ENCODE measurements around the gene PTPRCAP. TPM values are rescaled to one million over a fixed set of nuclear protein-coding genes. Genes with fewer than 3 reads are reported as not detected.
A peak's percentile ranks its signal among the peaks of the same experiment; 100 is the strongest.

PTPRCAP gene
- total and polyA plus RNA-seq, 9 of the 15 experiments (the other 6 are each of a cell fraction or from before 2014, with no cell fraction given) = 0.22 to 2.0 (median 1.1) TPM; not detected in 4

GRCh38 chr11:67436459-67437081, 912 bp downstream of the PTPRCAP start (continued):
- TF ChIP-seq CEBPZ (IDR thresholded peaks at IDR 0.05; ENCODE audit: borderline replicate concordance, low read depth, low read length) (no peak), E2F1 (CRISPR knock-in tag; IDR thresholded peaks at IDR 0.05) (no peak), NONO (IDR thresholded peaks at IDR 0.05; ENCODE audit: low read depth in 2 of 2, low read length in 1 of 2) (no peak), ZBTB2 (IDR thresholded peaks at IDR 0.05) (peak; percentile 76), THAP7 (CRISPR knock-in tag; IDR thresholded peaks at IDR 0.05) (no peak), TCF15 (CRISPR knock-in tag; IDR thresholded peaks at IDR 0.05) (no peak), NFIC (IDR thresholded peaks at IDR 0.05) (no peak), MAX (CRISPR knock-in tag; IDR thresholded peaks at IDR 0.05) (peak; percentile 49; the same call in 1 of the 2 replicates), BMI1 (IDR thresholded peaks at IDR 0.05; ENCODE audit: low read length) (no peak), AFF4 (CRISPR knock-in tag; IDR thresholded peaks at IDR 0.05) (peak; percentile 63), ZNF282 (CRISPR knock-in tag; IDR thresholded peaks at IDR 0.05) (no peak), ZNF699 (CRISPR knock-in tag; IDR thresholded peaks at IDR 0.05; ENCODE audit: insufficient replicate concordance) (no peak), TOE1 (IDR thresholded peaks at IDR 0.05; ENCODE audit: borderline replicate concordance) (peak; percentile 71; the same call in 1 of the 2 replicates), TOE1 (CRISPR knock-in tag; IDR thresholded peaks at IDR 0.05; ENCODE audit: borderline replicate concordance, low read depth) (no peak), ESRRA (IDR thresholded peaks at IDR 0.05; ENCODE audit: borderline replicate concordance, low read depth) (peak; percentile 33; the same call in 1 of the 2 replicates)
